ENCODE results near the gene ZNF789.
A peak's percentile ranks its signal among the peaks of the same experiment; 100 is the strongest.

ZNF789 gene

GRCh38 chr7:99472561-99473314, at the start of gene ZNF789:
Gene ZNF789 (plus strand): TSS chr7:99472890. CDS start chr7:99476457, 3,567 bp downstream.
- Histone ChIP-seq H3K9me3 (ENCODE audit: control insufficient read depth, insufficient read depth, low read depth, low read length) (no peaks in the 10 kb centered on the region), H3K27ac (ENCODE audit: extremely low read depth, low read depth, low read length) (peak within 1 kb of the TSS; percentile 57), H3K4me3 (ENCODE audit: low read depth, low read length) (peak within 1 kb of the TSS; percentile 85), H3K4me1 (ENCODE audit: control insufficient read depth, insufficient read depth, low read length) (no peaks in the 10 kb centered on the region), H3K36me3 (ENCODE audit: control insufficient read depth in 2 of 2, insufficient read depth in 1 of 2, low read length in 2 of 2) (peaks cover 0 to 13% of the 10 kb centered on the region in 2 experiments; a peak in 2 of 3 replicates)
- CTCF ChIA-PET, result interaction anchor here (0.6 kb wide), 1 partner anchor 74 kb away, joined by 3 read pairs; no protein-coding TSS in a partner anchor
- POLR2A ChIA-PET, result interaction anchor here (1.0 to 1.7 kb wide), 2 partner anchors 27 to 32 kb away, joined by 6 to 8 read pairs; partner anchors contain the start of genes ZKSCAN5 and ZNF394
- TF ChIP-seq KLF9 (tag by site-specific recombination; IDR thresholded peaks at IDR 0.05; ENCODE audit: low read depth), result peak; percentile 96
- TF ChIP-seq ZNF48 (tag by site-specific recombination; IDR thresholded peaks at IDR 0.05), result no peak
- peak; percentile 70; the same call in 1 of the 2 replicates for TF ChIP-seq ZNF324 (tag by site-specific recombination; IDR thresholded peaks at IDR 0.05)
- TF ChIP-seq ZBTB48 (tag by site-specific recombination; IDR thresholded peaks at IDR 0.05), result peak; percentile 63
- 0 out of 2 replicates have a peak, but pooled peaks have one; percentile 11 for TF ChIP-seq FEZF1 (tag by site-specific recombination; IDR thresholded peaks at IDR 0.05)
- no peak for TF ChIP-seq ZNF654 (tag by site-specific recombination; IDR thresholded peaks at IDR 0.05; ENCODE audit: low read depth)
- TF ChIP-seq ZNF335 (tag by site-specific recombination; conservative IDR thresholded peaks at IDR 0.05), result peak; percentile 29
- TF ChIP-seq ZNF239 (tag by site-specific recombination; IDR thresholded peaks at IDR 0.05), result peak; percentile 68; the same call in 1 of the 2 replicates
- peak; percentile 85 for TF ChIP-seq EGR2 (tag by site-specific recombination; IDR thresholded peaks at IDR 0.05; ENCODE audit: low read depth)
- TF ChIP-seq ZBTB11 (tag by site-specific recombination; conservative IDR thresholded peaks at IDR 0.05; ENCODE audit: low read depth), result peak; percentile 47
- TF ChIP-seq YY2 (tag by site-specific recombination; IDR thresholded peaks at IDR 0.05), result peak; percentile 48; the same call in 1 of the 2 replicates
- peak; percentile 64 for TF ChIP-seq ZXDB (tag by site-specific recombination; IDR thresholded peaks at IDR 0.05)
- peak; percentile 86 for TF ChIP-seq SP2 (tag by site-specific recombination; IDR thresholded peaks at IDR 0.05)
- no peak for TF ChIP-seq ZNF398 (tag by site-specific recombination; IDR thresholded peaks at IDR 0.05)
- no peak for TF ChIP-seq ZNF112 (tag by site-specific recombination; IDR thresholded peaks at IDR 0.05)
- peak; percentile 39; the same call in 1 of the 2 replicates for TF ChIP-seq ZNF2 (tag by site-specific recombination; IDR thresholded peaks at IDR 0.05)
- 0 out of 2 replicates have a peak, but pooled peaks have one; percentile 11 for TF ChIP-seq ZBTB21 (tag by site-specific recombination; IDR thresholded peaks at IDR 0.05)
- TF ChIP-seq SP7 (tag by site-specific recombination; IDR thresholded peaks at IDR 0.05), result peak; percentile 72
- 0 out of 2 replicates have a peak, but pooled peaks have one; percentile 65 for TF ChIP-seq REPIN1 (tag by site-specific recombination; IDR thresholded peaks at IDR 0.05; ENCODE audit: low read depth)
- TF ChIP-seq, protein P1, sequence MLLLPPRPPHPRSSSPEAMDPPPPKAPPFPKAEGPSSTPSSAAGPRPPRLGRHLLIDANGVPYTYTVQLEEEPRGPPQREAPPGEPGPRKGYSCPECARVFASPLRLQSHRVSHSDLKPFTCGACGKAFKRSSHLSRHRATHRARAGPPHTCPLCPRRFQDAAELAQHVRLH (tag by site-specific recombination; IDR thresholded peaks at IDR 0.05), result 0 out of 2 replicates have a peak, but pooled peaks have one; percentile 25
- no peak for TF ChIP-seq ZNF350 (tag by site-specific recombination; IDR thresholded peaks at IDR 0.05)
- TF ChIP-seq ZBTB17 (tag by site-specific recombination; IDR thresholded peaks at IDR 0.05), result peak; percentile 92
- TF ChIP-seq AEBP2 (tag by site-specific recombination; IDR thresholded peaks at IDR 0.05; ENCODE audit: borderline replicate concordance), result no peak
- peak; percentile 55; the same call in 1 of the 2 replicates for TF ChIP-seq YY1 (tag by site-specific recombination; IDR thresholded peaks at IDR 0.05)
- TF ChIP-seq SETDB1 (IDR thresholded peaks at IDR 0.05; ENCODE audit: insufficient read length, low read length), result no peak
- peak; percentile 53; the same call in 1 of the 2 replicates for TF ChIP-seq ZSCAN30 (tag by site-specific recombination; IDR thresholded peaks at IDR 0.05)
- peak; percentile 21; the same call in 1 of the 2 replicates for TF ChIP-seq ZBTB8A (tag by site-specific recombination; IDR thresholded peaks at IDR 0.05)
- no peak for TF ChIP-seq GLI2 (tag by site-specific recombination; IDR thresholded peaks at IDR 0.05; ENCODE audit: borderline replicate concordance, low read depth)
- peak; percentile 55; the same call in 1 of the 2 replicates for TF ChIP-seq ZBTB7A (tag by site-specific recombination; IDR thresholded peaks at IDR 0.05; ENCODE audit: low read depth)
- TF ChIP-seq ZNF146 (tag by site-specific recombination; IDR thresholded peaks at IDR 0.05), result no peak

Measured in HEK293 (cell line).